Prostate gland (tissue), 2 donors: ENCODE data around the gene RPS6KA2.
A peak's percentile ranks its signal among the peaks of the same experiment; 100 is the strongest.
"Not testable (repeated sequence)": the region's sequence is repeated elsewhere in the genome, so short reads cannot be mapped to it uniquely, and the experiment has no call there.

Experiments
- POLR2A ChIP-seq: fragments of 450-650 bp; IDR thresholded peaks from one replicate; pipeline ENCODE4 v1.6.1; 2016; ENCODE audit warnings: antibody characterized with exemption, mild to moderate bottlenecking
- TF ChIP-seq, protein P1 (sequence below), 4 experiments: fragments of 200-600 bp in 2 of 4; fragments of 450-650 bp in 2 of 4; sonication (generic) in 2 of 4; IDR thresholded peaks; 1 replicate in 3 of 4; 2 replicates in 1 of 4; pipeline ENCODE4 v1.5.1; 2016 to 2019; ENCODE audit warnings: antibody characterized with exemption in 4 of 4, mild to moderate bottlenecking in 2 of 4, moderate library complexity in 2 of 4

DNA sequence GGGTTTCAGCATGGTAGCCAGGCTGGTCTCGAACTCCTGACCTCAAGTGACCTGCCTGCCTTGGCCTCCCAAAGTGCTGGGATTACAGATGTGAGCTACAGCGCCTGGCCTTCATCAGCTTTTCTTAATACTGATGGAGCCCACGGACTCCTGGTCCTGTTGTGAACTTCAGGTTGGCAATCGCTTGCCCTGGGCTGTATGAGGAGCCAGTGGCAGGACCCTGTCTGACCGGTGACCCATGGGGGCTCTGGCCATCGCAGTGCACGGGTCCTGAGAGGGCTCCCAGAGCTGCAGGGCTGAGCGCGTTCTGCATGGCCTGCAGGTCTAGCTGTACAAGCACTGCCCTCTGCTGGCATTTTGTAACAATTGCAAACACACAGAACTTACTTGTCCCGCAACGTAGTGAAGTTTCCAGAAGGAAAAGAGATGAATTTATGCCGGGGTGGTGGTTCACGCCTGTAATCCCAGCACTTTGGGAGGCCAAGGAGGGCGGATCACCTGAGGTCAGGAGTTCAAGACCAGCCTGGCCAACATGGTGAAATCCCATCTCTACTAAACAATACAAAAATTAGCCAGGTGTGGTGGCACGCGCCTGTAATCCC lies 226.3 kb downstream of the RPS6KA2 start:
- TF ChIP-seq, protein P1, sequence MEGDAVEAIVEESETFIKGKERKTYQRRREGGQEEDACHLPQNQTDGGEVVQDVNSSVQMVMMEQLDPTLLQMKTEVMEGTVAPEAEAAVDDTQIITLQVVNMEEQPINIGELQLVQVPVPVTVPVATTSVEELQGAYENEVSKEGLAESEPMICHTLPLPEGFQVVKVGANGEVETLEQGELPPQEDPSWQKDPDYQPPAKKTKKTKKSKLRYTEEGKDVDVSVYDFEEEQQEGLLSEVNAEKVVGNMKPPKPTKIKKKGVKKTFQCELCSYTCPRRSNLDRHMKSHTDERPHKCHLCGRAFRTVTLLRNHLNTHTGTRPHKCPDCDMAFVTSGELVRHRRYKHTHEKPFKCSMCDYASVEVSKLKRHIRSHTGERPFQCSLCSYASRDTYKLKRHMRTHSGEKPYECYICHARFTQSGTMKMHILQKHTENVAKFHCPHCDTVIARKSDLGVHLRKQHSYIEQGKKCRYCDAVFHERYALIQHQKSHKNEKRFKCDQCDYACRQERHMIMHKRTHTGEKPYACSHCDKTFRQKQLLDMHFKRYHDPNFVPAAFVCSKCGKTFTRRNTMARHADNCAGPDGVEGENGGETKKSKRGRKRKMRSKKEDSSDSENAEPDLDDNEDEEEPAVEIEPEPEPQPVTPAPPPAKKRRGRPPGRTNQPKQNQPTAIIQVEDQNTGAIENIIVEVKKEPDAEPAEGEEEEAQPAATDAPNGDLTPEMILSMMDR (IDR thresholded peaks at IDR 0.05): peak; percentile 25 to 79 (median 69)
- TF ChIP-seq POLR2A: not testable (repeated sequence)
